ENCODE results near the gene DNAH6.

The DNAH6 gene

GRCh38 chr2:84808279-84808678 is 292.0 kb downstream of the DNAH6 start:
- no peak for DNase-seq

DNA sequence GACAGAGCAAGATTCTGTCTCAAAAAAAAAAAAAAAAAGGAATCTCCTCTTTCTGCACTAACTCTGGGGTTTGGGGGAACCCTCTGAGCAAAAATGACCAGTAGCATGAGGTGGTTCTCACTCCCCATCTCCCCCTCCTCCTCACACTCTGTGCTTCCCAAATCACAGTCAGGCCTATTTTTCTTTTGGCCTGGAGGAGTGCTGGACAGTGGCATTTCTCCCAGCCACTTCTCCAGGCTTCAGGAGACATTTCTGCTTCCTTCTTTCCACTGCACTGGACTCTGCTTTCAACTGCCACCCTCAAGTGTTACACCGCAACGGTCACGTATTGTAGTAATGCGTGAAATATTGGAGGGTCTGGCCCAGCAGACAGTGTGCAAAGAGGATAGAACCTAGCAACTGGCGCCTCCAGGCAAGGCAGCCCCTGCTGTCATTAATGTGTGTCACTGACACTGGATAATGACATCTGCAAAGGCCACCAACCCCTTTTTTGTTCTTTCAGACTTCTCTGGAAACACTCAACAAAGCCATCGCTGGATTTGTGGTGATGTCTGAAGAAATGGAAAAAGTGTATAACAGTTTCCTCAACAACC is 295.6 kb downstream of the DNAH6 start:
- DNase-seq: no peak

DNA sequence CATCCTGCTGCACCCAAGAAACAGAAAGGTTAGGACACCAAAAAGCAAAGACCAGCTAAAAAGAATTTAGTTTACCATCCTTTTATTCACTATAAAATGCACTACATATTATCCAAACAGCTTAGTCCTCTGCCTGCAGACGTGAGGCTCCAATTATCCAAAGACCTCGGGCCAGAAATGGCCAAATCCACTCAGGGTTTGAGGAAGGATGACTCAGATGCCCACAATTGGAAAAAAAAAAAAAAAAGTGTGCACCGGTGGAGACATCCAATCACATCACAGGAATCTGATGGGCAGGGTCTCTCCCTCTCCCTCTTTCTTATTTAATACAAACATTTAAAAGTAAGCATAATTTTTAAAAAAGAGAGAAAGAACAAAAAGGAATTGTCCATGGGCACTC is 298.8 kb downstream of the DNAH6 start:
- DNase-seq: no peak

DNA sequence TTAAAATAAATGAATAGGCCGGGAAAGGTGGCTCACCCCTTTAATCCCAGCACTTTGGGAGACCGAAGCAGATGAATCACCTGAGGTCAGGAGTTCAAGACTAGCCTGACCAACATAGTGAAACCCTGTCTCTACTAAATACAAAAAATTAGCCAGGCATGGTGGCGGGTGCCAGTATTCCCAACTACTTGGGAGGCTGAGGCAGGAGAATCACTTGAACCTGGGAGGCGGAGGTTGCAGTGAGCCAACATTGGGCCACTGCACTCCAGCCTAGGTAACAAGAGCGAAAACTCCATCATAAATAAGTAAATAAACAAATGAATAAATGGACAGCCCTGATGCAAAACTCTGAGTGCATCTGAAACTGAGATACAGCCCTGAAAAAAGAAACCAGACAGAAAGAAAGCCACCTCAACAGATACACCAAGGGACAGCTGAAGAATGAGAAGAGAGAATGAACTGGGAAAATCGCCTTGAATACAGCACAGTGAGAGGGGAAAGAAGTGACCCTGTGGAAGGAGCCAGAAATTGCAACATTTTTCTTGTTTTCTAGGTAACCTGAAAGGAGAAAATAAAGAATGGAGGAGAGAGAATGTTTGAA is 300.2 kb downstream of the DNAH6 start:
- no peak for DNase-seq

GRCh38 chr2:84817239-84817655 is 300.9 kb downstream of the DNAH6 start:
- DNase-seq: no peak

- no peak for DNase-seq
Measured at GRCh38 chr2:84821806-84822205, 305.5 kb downstream of the DNAH6 start.

DNA sequence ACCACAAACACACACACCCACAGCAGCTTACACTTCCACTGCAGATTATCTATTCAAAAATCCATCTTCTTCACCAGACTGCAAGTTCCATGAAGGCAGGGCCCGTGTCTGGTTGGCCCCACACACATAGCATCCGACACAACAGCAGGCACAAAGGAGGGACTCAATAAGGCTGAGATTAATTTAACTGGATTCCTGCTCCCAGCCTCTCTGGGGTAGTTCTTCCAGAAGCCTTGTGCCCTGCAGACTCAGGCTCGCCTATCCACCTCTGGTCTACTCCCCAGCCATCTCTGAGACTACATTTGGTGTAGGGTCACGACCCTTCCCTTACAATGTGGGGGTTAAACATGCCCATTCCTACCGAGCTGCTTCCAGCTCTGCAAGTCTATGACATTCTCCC is 306.9 kb downstream of the DNAH6 start:
- no peak for DNase-seq

- DNase-seq: no peak
Measured at GRCh38 chr2:84823788-84824187, 307.5 kb downstream of the DNAH6 start.

DNA sequence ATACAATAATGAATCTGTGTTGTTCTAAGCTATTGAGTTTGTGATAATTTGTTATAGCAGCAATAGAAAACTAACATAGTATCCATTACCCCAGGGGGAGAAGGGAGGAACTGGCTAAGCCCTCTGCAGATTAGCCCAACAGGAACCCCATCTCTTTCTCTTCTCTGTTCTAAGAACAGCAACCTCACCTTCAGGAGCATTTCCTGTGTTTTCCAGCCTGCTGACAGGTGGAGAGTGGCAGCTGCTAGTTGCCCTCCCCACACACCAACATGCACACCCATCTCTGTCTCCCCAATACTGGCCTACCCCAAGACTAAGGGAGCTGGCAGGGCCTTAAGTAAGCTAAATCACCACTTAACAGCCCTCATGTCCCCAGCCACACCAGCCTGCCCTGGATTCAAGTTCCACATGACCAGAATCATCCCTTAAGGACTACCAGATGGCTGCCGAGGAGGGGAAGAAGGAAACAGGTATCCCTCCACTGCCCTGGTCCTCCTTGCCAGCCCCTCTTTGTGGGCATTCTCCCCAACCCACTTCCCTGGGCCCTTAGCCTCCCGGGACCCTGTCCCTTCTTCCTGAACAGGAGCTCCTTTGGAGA is 311.8 kb downstream of the DNAH6 start:
- no peak for DNase-seq

DNA sequence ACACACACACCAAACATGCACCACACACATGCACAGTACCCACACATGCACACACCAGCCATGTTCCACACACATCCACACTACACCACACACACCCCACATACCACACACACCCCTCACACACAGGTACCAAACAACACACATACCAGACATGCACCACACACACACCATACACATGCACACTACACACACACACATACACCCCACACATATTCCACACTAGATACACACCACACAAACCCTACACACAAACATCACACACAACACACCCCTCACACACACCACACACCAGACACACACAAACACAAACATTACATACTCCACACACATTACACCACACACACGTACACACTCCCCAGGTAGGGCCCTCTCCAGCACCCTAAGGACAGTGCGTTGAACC is 313.4 kb downstream of the DNAH6 start:
- DNase-seq: no peak

DNA sequence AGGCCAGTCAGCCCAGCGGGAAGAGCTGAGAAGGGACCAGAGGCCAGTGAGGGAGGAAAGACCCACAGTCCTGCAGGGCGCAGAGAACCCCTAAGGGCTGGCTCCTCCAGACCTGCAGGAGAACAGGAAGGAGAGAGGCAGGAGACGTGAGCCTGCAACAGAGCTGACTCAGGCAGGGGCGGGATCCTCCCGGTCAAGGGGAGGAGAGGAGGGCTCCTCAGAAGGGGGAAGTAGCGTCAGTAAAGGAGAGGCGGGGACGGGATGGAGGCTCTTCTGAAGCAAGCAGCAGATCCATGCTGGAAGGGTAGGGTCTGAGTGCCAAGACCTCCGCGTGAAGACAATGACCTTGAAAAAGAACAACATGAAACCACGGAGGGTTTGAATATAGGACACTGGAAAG is 313.8 kb downstream of the DNAH6 start:
- no peak for DNase-seq

DNA sequence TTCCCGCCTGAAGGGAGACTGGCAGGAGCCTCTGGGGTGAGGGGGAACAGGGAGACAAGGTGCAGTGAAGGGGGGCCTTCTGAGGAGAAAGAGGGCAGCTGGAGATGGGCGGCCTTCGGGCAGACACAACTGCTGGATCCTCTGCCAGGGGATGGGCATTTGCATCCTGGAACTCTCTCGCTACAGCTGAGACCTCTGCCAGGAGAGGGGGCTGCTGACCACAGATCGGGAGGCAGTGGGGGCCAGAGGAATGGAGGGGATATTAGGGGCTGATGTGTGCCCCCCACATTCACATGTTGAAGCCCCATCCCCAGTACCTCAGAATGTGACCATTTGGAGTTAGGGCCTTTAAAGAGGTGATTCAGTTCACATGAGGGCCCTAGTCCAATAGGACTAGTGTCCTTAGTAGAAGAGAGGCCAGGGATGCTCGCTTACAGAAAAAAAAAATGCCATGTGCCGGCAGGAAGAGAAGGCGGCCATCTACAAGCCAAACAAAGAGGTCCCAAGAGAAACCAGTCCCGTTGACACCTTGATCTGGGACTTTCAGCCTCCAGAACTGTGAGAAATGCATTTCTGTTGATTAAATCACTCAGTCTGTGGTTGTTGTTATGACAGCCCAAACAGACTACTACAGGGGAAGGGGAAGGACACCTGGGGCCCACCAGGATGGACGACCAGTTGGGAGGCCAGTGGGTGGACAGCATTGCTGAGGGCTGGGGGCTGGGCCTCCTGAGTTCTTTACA is 314.6 kb downstream of the DNAH6 start:
- DNase-seq: no peak

DNA sequence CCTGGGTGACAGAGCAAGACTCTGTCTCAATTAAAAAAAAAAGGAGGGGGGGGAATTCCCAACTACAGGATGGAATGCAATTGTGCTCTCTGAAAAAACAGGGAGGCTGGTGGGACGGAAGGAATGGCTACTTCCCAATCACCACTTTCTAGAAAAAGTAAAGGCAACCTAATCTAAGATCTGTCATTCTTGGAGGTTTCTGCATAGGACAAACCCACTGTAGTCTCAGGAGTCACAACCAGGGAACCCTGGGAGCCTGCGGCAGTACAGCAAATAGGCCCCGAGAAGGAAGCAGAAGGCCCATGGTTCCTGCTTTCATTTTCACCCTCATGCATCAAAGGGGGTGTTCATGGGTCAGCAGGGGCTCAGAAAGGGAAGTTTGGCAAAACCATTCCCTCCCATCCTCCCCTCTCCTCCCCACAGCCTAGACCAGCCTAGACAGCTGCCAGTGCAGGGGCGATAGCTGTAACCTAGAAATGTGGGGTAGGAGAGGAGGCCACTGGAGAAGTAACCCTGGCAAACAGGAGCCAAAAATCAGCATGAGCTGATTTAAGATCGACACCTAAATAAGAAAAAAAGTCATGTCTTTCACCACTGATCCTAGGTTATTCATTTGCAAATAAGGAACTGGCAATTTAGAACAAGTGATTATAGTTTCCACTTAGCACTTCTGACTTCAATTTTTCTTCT is 316.6 kb downstream of the DNAH6 start:
- DNase-seq: no peak

GRCh38 chr2:84833481-84834150 is 317.3 kb downstream of the DNAH6 start:
- no peak for DNase-seq

DNA sequence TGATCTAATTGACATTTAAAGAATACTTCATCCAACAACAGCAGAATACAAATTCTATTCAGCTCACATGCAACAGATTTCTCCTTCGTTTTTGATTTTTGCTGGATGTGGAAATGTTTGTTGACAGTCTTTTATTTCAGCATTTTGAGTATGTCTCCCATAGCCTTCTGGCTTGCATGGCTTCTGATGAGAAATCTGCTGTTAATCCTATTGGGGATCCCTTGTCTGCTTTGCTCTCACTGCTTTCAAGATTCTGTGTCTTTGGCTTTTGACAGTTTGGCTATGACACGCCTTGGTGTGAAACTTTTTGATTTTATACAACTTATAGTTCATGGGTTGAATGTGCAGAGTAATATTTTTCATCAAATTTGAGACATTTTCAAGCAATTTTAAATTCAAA is 319.9 kb downstream of the DNAH6 start:
- no peak for DNase-seq

GRCh38 chr2:84838434-84839145 is 322.3 kb downstream of the DNAH6 start:
- DNase-seq: no peak

DNA sequence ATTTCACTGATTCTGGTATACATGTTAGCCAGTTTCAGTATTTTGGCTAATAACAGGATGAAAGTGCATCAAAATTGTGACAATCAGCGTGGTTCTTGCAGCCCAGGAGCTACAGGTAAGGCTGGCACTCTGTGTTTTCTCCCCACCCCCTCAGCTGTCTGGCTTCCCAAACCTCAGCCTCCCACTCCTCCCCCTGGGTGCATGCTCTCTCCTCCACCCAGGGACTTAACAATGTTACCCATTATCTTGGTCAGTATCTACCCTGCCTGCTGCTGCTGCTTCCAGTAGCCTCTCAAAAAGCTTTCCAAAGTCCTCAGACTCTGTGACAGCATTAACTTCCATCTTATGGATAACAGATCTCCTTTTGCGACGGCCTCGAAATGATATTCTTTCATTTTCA is 323.6 kb downstream of the DNAH6 start:
- no peak for DNase-seq

- DNase-seq: no peak
Measured at GRCh38 chr2:84840306-84840705, 324.0 kb downstream of the DNAH6 start.

DNA sequence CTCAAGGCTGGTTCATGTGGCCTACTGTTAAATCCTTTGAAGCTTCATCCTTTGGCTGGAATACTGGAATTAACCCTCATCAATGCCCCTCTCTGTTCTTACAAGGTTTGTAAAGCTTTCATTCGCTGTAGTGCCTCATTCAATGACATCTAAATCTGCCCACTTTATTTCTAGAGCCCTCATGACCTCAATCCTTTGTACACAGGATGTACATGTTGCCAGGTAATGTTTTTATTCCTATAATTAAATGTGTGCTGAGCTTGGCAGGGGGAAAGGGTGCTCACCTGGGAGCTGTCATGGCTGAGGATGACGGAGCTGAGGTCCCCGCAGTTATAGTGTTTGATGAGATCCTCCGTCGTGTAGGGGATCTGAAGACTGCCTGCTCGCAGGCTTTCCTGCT is 325.3 kb downstream of the DNAH6 start:
- DNase-seq: no peak

DNA sequence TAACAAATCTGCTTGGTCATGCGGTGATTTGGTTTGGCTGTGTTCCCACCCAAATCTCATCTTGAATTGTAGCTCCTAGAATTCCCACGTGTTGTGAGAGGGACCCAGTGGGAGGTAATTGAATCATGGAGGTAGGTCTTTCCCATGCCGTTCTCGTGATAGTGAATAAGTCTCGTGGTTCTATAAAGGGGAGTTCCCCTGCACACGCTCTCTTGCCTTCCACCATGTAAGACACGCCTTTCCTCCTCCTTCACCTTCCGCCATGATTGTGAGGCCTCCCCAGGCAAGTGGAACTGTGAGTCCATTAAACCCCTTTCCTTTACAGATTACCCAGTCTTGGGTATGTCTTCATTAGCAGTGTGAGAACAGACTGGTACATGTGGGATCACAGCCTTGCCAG is 327.8 kb downstream of the DNAH6 start:
- DNase-seq: no peak

DNA sequence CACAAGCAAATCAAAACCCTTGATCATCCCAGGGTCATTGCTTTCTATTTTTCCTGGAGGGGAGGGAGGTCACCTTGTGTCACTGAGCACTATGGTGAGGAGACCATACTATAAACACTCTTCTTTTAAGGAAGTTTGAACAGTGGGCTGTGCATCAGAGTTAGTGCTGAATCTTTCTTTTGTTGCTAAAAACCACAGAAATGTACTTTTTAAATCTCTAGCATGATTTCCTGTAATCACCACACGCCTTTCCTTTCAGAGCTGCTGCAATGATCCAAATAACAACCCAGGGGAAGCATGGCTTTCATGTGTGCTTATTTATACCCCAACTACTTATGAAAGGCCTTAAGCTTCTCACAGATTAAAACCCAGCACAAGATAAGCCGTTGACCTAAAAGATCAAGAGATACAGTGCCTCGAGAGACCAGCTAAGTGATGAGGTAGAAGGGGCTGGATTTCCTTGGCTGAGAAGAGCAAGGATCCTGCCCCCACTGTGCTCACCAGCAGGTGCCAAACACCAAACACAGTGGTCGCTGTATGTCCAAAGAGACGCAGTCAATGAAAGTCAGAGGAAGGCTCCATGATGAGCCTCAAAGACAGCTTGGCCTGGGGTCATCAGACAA is 329.9 kb downstream of the DNAH6 start:
- DNase-seq: no peak

GRCh38 chr2:84846741-84847142 is 330.4 kb downstream of the DNAH6 start:
- no peak for DNase-seq
